GM18502 (cell line): ENCODE measurements around the gene IWS1.
A peak's percentile ranks its signal among the peaks of the same experiment; 100 is the strongest.
"Not testable (repeated sequence)": the region's sequence is repeated elsewhere in the genome, so short reads cannot be mapped to it uniquely, and the experiment has no call there.

Experiments used
- ATAC-seq: cut with Tn5 transposase; IDR thresholded peaks from one replicate; pipeline ENCODE4 v1.9.1; 2021; ENCODE audit warnings: mild to moderate bottlenecking; ENCODE audit not compliant: unreplicated experiment, poor library complexity

Gene IWS1

DNA sequence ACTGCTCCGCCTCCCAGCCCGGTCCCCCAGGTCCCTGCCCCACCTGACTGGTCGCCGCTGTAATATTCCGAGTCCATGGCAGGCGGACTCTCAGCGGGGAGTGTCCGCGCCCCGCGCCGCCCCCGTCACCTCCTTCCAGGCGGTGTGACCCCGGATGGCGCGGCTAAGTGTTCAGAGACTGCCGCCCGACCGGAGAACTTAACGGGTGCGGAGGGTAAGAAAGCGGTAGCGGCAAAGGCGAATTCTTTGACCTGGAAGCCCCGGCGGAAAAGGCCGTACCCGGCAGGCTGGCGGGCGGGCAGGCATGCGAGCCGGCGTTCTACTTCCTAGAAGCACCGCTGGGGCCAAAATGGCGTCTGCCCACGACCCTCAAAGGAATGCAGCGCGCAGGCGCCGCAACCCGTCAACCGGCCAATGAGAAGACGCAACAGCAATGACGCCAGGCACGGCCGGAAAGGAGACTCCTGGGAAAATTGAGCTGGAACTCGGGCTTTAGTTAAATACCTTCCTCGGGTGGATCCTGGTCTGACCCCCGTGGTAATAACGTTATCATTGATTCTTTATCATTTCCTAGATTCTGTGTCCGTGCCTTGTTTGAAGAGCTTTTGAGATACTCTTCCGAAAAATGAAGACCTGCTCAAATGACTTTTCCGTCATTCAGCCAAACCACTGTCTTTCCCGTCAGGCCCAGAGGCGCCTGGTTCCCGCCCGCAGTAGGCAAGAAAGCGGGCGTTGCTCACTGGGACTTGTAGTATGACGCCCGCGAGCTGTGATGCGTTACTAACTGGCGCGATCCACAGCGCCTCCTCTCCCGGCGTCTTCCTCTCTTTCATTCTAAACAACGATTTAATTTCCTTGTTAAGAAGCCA, at the start of gene IWS1:
TSS of gene IWS1 (minus strand) at position 358 of the 869 bp plus-strand sequence. CDS start at position 77, 281 bp downstream.
- peak; percentile 87 for ATAC-seq

DNA sequence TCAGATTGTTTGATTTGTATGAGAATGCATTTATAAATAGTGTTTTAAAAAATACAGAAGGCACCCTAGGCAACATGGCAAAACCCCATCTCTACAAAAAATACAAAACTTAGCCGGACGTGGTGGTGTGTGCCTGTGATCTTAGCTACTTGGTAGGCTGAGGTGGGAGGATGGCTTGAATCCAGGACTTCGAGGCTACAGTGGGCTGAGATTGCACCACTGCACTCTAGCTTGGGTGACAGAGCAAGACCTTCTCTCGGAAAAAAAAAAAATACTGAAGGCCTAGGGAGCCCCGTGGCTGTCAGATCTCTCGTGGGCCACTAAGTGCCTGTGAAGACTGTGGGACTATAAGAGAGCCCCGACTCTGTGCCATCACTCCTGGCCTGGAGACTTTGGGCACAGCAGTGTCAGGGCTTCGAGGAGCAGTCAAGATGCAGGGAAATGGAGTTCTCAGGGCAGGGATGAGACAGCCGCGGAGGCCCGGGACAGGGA, 49.7 kb upstream of the IWS1 start:
- ATAC-seq: no peak

GRCh38 chr2:127575185-127575765, 49.0 kb upstream of the IWS1 start:
- ATAC-seq: no peak

GRCh38 chr2:127574656-127575055, 48.4 kb upstream of the IWS1 start:
- ATAC-seq: no peak

GRCh38 chr2:127573771-127574170, 47.5 kb upstream of the IWS1 start:
- no peak for ATAC-seq

GRCh38 chr2:127573298-127573697, 47.0 kb upstream of the IWS1 start:
- ATAC-seq: no peak

DNA sequence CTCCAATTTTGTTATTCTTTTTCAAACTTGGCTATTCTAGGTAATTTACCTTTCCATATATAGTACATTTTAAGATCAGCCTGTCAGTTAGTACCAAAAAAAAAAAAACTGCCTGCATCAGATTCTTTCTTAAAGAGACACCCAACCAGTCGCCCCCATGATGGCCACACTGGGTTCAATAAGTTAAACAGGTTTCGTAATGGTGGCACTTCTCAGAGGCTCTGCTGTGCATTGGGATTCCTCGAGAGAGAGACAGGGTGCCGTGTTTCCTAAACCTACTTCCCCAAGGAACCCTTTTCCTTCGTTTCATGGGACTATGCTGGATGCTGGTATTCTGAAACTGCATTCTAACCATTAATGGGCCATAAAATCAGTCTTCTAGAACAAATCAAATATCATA, 46.6 kb upstream of the IWS1 start:
- no peak for ATAC-seq

DNA sequence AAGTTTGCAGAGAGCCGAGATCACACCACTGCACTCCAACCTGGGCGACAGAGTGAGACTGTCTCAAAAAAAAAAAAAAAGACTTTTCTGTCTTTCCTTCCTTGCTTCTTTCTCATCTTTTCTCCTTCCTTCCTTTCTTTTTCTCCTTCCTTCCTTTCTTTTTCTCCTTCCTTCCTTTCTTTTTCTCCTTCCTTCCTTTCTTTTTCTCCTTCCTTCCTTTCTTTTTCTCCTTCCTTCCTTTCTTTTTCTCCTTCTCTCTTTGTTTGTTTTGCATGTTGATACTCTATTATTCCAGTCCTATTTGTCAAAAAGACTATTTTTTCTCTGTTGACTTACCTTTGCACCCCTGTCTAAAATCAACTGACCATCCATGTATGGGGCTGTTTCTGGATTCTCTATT, 46.1 kb upstream of the IWS1 start:
- not testable (repeated sequence) for ATAC-seq

DNA sequence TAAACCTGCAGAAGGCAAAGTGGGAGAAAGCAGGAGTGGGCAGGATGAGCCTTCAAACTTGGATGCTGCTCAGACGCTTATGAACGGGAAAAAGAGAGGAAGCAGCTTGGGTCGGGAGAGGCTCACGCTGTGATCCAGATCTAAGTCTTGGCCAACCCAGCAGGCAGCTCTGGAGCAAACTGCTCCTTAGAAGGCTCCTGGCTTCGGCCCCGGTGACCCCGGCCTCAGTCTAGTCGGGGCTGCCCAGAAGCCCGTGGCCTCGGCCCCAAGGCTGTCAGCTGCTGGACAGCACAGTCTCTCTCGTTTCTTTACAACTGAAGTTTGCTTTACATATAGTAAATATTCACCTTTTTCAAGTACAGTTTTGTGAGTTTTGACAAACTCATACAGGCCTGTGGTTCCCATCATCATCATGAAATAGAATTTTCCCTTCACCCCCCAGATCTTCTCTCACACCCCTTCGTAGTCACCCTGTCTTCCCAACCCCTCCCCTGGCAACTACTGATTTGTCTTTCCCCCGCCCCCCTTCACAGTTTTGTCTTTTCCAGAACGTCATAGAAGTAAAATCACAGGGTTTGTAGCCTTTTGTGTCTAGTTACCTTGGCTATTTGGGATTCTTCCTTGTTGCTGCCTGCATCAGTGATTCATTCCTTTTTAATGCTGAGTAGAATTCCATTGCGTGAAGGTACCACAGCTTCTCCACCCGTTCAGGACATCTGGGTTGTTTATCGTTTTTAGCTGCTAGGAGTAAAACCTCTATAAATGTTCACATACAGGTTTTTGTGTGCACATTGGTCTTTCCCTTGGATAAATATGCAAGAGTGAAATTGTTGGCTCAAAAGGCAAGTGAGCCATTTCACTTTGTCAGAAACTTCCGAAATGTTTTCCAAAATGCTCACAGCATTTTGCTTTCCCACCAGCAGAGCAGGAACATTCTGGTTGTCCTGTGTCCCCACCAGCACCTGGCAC, 44.3 kb upstream of the IWS1 start:
- ATAC-seq: no peak

DNA sequence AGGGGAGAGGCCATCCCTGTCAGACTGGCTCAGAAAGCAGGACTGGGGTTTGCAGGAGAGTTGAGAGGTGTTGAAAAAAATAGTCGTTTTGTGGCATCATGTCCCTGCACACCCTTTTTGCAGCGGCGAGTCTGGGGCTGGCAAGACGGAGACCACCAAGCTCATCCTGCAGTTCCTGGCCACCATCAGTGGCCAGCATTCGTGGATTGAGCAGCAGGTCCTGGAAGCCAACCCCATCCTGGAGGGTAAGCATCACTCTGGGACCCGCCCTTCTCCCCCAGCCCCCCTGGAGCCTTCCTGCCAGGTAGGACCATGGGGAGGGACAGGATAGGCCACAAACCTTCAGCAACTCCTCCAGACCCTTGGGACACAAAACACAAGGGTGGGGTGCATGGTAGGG, 43.4 kb upstream of the IWS1 start:
- no peak for ATAC-seq

GRCh38 chr2:127568128-127568527, 41.8 kb upstream of the IWS1 start:
- no peak for ATAC-seq

- no peak for ATAC-seq
Observed at GRCh38 chr2:127567351-127567854, 41.1 kb upstream of the IWS1 start.

DNA sequence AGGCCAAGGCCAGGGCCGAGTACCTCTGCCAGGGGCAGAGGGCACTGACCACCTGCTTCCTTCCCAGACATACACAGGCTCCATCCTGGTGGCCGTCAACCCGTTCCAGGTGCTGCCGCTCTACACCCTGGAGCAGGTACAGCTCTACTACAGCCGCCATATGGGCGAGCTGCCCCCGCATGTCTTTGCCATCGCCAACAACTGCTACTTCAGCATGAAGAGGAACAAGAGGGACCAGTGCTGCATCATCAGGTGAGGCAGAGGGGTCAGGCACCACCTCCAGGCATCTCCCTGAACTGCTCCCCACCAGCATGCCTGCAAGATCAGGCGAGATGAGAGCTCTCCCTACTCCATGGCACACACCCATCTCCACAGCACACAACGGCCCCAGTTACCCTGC, 40.3 kb upstream of the IWS1 start:
- ATAC-seq: no peak

DNA sequence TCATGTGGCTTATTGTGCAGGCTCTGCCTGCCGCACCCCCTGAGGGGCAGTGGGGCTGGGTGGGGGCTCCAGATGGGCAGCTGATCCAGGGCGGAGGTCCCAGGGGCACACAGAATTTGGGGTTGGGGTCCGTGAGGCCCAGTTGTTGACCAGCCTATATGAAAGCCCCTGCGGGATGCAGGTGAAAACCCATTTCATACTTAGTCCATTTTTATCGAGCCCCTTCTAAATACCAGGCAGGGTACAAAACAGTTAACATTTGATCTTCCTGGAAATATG, 39.8 kb upstream of the IWS1 start:
- no peak for ATAC-seq

GRCh38 chr2:127565261-127566138, 39.2 kb upstream of the IWS1 start:
- ATAC-seq: no peak

DNA sequence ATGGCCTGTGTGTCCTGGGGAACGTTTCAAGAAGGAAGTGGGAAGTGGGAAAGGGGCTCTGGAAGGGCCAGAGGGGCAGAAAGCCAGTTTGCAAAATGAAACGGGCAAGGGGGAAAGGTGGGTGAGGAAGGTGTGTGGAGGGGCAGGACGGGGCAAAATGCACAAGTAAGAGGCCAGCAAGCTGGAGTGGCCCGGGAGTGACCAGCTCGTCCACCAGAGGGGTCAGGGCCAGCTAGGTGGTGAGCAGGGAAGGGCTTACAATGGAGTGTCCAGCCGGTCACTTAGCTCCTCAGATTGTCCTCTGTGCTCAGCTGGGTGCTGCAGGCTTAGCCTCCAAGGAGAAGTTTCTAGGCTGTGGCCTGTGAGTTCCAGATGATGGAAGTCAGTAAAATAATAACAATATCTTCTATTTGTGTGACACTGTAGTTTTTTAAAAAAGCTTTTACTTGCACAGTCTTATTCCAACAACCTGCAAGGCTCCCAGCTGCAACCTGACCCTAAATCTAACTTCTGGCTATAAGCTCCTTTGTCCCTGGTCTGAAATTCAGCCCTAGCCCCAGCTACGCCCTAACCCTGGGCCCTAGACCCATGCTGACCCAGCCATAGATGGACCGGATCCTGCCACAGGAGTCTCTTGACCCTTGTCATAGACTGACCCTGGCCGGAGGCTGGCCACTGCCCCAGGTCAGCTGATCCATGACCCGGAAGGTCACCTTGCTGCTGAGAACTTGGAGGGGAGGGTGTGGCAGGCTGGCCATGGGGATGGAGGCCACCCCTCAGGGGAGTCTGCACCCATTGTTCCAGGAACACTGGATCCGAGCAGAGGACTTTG, 38.4 kb upstream of the IWS1 start:
- no peak for ATAC-seq

DNA sequence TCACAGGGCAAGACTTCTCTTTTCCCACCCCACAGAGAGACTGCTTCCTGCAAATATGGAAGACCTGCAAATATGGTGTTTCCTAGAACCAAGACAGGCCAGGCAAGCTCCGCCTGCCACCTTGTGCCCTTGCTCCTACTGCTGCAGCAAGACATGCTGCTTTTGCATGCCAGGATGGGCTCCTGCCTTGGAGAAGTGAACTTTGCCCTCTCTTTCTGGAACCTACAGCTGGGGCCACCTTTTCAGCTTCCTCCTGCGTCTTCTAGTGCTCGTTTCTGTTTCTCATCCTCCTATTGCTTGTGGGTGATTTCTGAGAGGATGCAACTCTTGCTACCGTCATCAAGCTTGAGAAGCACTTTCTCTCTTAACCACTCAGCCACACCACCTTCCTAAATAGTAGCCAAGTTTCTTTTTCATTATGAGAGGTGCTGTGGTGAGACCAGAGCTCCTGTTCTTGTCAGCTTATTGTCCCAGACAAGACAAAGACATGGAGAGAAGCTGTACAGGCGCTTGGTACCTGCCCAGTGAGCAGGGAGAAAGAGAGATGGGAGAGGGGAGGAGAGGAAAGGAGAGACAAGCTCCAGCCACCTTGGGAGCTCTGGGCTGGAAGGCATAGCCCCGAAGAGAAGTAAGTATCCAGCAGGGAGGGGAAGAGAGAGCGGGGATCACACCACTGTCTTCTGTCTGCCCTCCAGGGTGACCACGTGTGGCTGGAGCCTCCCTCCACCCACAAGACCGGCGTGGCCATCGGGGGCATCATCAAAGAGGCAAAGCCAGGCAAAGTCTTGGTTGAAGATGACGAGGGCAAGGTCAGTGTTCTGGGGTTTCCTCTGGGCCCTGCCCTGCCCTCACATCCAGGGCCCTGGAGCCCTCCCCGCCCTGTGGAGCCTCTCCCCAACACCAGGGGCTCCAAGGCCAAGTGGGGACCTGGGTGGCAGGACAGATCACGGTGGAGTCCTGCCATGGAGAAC, 37.5 kb upstream of the IWS1 start:
- peak; percentile 99 for ATAC-seq

DNA sequence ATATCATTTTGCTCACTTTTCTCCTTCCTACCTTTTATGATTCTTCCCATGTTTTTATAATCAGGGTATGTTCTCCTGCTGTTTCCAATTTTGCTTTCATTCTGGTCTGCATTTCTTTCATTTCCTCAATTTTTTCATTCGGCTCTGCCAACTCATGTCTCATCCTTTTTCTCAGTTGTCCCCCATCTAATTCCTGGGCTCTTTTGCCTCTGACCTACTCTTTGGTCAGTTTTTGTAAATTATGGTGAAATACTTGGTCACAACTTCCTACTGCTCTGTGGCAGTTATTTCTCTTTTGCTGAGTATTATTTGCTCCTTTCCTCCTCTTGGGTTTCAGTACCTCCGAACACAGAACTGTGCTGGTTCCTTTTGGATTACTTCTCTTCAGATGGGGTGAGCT, 36.6 kb upstream of the IWS1 start:
- ATAC-seq: no peak
